HepG2 (cell line): ENCODE data around the gene CTRL. TPM values are rescaled to one million over a fixed set of nuclear protein-coding genes. Genes with fewer than 3 reads are reported as not detected.

Source experiments
- ATAC-seq: fragments of 200-7000 bp; cut with Tn5 transposase; 3 replicates; pipeline ENCODE4 v1.9.1; 2020; ENCODE audit warnings: mild to moderate bottlenecking, moderate library complexity
- BruUV-seq: library from RNA; stranded (reverse); fragments of 400-500 nt; replicated peaks from 2 replicates; lab custom pipeline; 2021; lab: Mats Ljungman, UMichigan
- CTCF ChIA-PET: fragments of 300-600 bp; formaldehyde crosslinking; extraction: SDS; loops from one replicate; lab custom pipeline; 2021; ENCODE audit warnings: low total read pairs, inconsistent platforms, low intra/inter-chr PET ratio; lab: Yijun Ruan, JAX
- POLR2A ChIA-PET: fragments of 350-600 bp; sonication (Branson Sonifier 250); formaldehyde crosslinking; loops from one replicate; lab custom pipeline; 2020; ENCODE audit warnings: antibody characterized with exemption, inconsistent platforms; lab: Yijun Ruan, JAX
- DNase-seq: peaks from one replicate; pipeline ENCODE4 v3.0.0-alpha.2; 2015; ENCODE audit warnings: low spot score
- FAIRE-seq: peaks from 3 replicates; lab custom pipeline; 2011; peaks lifted over from hg19 to GRCh38; lab: Jason Lieb, UNC
- H2AFZ ChIP-seq: one replicate; pipeline ENCODE4 v1.6.1; 2011; ENCODE audit warnings: low read length, inconsistent platforms
- H3K27ac ChIP-seq: fragments of 300-600 bp; 3 replicates; pipeline ENCODE4 v1.8.0; 2011; ENCODE audit warnings: mixed run types, mild to moderate bottlenecking, mixed read lengths, low read length, inconsistent platforms; ENCODE audit not compliant: insufficient read depth; ENCODE audit errors: extremely low read length
- H3K27me3 ChIP-seq, 2 experiments: fragments of 200-600 bp in 1 of 2; 2 replicates in 1 of 2; 3 replicates in 1 of 2; pipeline versions ENCODE4 v1.6.0 to v1.8.0; 2011; ENCODE audit warnings: low read length in 2 of 2, mild to moderate bottlenecking in 2 of 2, moderate library complexity in 2 of 2, inconsistent platforms in 1 of 2; ENCODE audit not compliant: insufficient read depth in 2 of 2, control insufficient read depth in 1 of 2
- H3K36me3 ChIP-seq, 2 experiments: fragments of 200-600 bp in 1 of 2; replicated peaks in 1 of 2; 2 replicates in 1 of 2; 3 replicates in 1 of 2; pipeline versions ENCODE4 v1.5.1 to v1.8.0; 2011; ENCODE audit warnings: low read length in 2 of 2, inconsistent platforms in 1 of 2; ENCODE audit not compliant: insufficient read depth in 2 of 2, control insufficient read depth in 1 of 2
- H3K4me1 ChIP-seq: 2 replicates; pipeline ENCODE4 v1.5.1; 2012; ENCODE audit warnings: low read length, inconsistent platforms; ENCODE audit not compliant: insufficient read depth
- H3K4me2 ChIP-seq: 2 replicates; pipeline ENCODE4 v1.6.0; 2011; ENCODE audit warnings: low read depth, low read length, inconsistent platforms
- H3K4me3 ChIP-seq, 3 experiments: fragments of 200-600 bp in 1 of 3; sonication (generic), shearing (Covaris generic) in 1 of 3; replicated peaks in 1 of 3; 2 replicates each; pipeline ENCODE4 v1.5.1; 2011 to 2016; ENCODE audit warnings: low read length in 3 of 3, inconsistent platforms in 2 of 3, low read depth in 2 of 3, mild to moderate bottlenecking in 2 of 3, control low read depth in 1 of 3, mixed read lengths in 1 of 3; ENCODE audit not compliant: insufficient read depth in 1 of 3
- H3K79me2 ChIP-seq: one replicate; pipeline ENCODE4 v1.6.1; 2011; ENCODE audit warnings: low read length, inconsistent platforms; ENCODE audit not compliant: insufficient read depth
- H3K9ac ChIP-seq: 2 replicates; pipeline ENCODE4 v1.6.0; 2011; ENCODE audit warnings: mild to moderate bottlenecking, low read depth, low read length, inconsistent platforms; ENCODE audit not compliant: insufficient read depth
- H3K9me3 ChIP-seq: 2 replicates; pipeline ENCODE4 v1.5.1; 2012; ENCODE audit warnings: mild to moderate bottlenecking, low read length
- H4K20me1 ChIP-seq: 2 replicates; pipeline ENCODE4 v1.6.0; 2011; ENCODE audit warnings: inconsistent platforms, mild to moderate bottlenecking, low read length, moderate library complexity; ENCODE audit not compliant: insufficient read depth
- CHCHD3 ChIP-seq: sonication (generic); formaldehyde crosslinking; IDR thresholded peaks from 2 replicates; pipeline ENCODE4 v1.8.0; 2022; ENCODE audit warnings: mild to moderate bottlenecking, missing genetic modification reagents, moderate library complexity
- LCORL ChIP-seq, 2 experiments: fragments of 450-650 bp in 1 of 2; sonication (generic) in 1 of 2; formaldehyde crosslinking in 1 of 2; IDR thresholded peaks; 2 replicates each; pipeline versions ENCODE4 v1.5.0 to v1.6.1; 2017 to 2020; ENCODE audit warnings: antibody characterized with exemption in 1 of 2, missing genetic modification reagents in 1 of 2
- PAXIP1 ChIP-seq: sonication (generic); formaldehyde crosslinking; conservative IDR thresholded peaks from 2 replicates; pipeline ENCODE4 v1.4.0; 2020; ENCODE audit warnings: mild to moderate bottlenecking, missing genetic modification reagents, moderate library complexity
- PHF8 ChIP-seq: sonication (generic); formaldehyde crosslinking; IDR thresholded peaks from 2 replicates; pipeline ENCODE4 v1.5.0; 2020; ENCODE audit warnings: missing genetic modification reagents
- RFX5 ChIP-seq: IDR thresholded peaks from 2 replicates; pipeline ENCODE4 v1.6.1; 2011; ENCODE audit warnings: low read depth, low read length, improper control_type of control experiment
- TEAD2 ChIP-seq: sonication (generic); formaldehyde crosslinking; IDR thresholded peaks from 2 replicates; pipeline ENCODE4 v1.9.0; 2021; ENCODE audit warnings: missing genetic modification reagents
- WIZ ChIP-seq: sonication (generic); formaldehyde crosslinking; IDR thresholded peaks from 2 replicates; pipeline ENCODE4 v1.5.1; 2020; ENCODE audit warnings: mild to moderate bottlenecking, missing genetic modification reagents
- ZBTB33 ChIP-seq: sonication (generic); formaldehyde crosslinking; IDR thresholded peaks from 2 replicates; pipeline ENCODE4 v1.4.0; 2020; ENCODE audit warnings: missing genetic modification reagents
- ZNF362 ChIP-seq: sonication (generic); formaldehyde crosslinking; IDR thresholded peaks from 2 replicates; pipeline ENCODE4 v1.4.0; 2020; ENCODE audit warnings: missing genetic modification reagents, mild to moderate bottlenecking, borderline replicate concordance
- ZNF598 ChIP-seq: sonication (generic); formaldehyde crosslinking; IDR thresholded peaks from 2 replicates; pipeline ENCODE4 v1.5.1; 2020; ENCODE audit warnings: mild to moderate bottlenecking, missing genetic modification reagents, borderline replicate concordance
- ZNF605 ChIP-seq: sonication (generic); formaldehyde crosslinking; IDR thresholded peaks from 2 replicates; pipeline ENCODE4 v1.8.0; 2022; ENCODE audit warnings: mild to moderate bottlenecking, missing genetic modification reagents
- ZNF615 ChIP-seq: sonication (generic); formaldehyde crosslinking; IDR thresholded peaks from 2 replicates; pipeline ENCODE4 v1.5.0; 2020; ENCODE audit warnings: mild to moderate bottlenecking, missing genetic modification reagents, borderline replicate concordance
- ZSCAN21 ChIP-seq: sonication (generic); formaldehyde crosslinking; IDR thresholded peaks from 2 replicates; pipeline ENCODE4 v1.8.0; 2022; ENCODE audit warnings: mild to moderate bottlenecking, missing genetic modification reagents, moderate library complexity, borderline replicate concordance
- WGBS: methylation state at CpG from one replicate; pipeline ENCODE4 v1.1.6; 2017; ENCODE audit warnings: low lambda C conversion rate; 5-methylcytosine and 5-hydroxymethylcytosine counted together
- in situ Hi-C: cut with HindIII; loops from 2 replicates; pipeline ENCODE4 v1.10.0; 2017; ENCODE audit warnings: low pct_unique_long_range_greater_than_20kb; ENCODE audit not compliant: extremely low pct_ligation_motif_present
- intact Hi-C: fragments of 100-400 bp; cut with micrococcal nuclease; formaldehyde crosslinking; loops from one replicate; pipeline ENCODE4 v1.10.0; 2022; ENCODE audit not compliant: unreplicated experiment
- polyA plus RNA-seq, 8 experiments: library from polyadenylated mRNA; depleted of rRNA in 3 of 8; stranded (reverse) in 7 of 8; unstranded in 1 of 8; fragments of >200 nt; fragmentation: Illumina TruSeq in 4 of 8; extraction: Trizol in 4 of 8; gene quantifications; 2 replicates each; pipeline versions ENCODE4 v1.2.1 to v1.2.3, GENCODE V29; 2011 to 2016; ENCODE audit warnings: low read depth in 4 of 8, missing spikeins in 1 of 8, mixed read lengths in 1 of 8; ENCODE audit not compliant: insufficient read depth in 1 of 8
- total RNA-seq, 5 experiments: library from RNA; depleted of rRNA; stranded (reverse); fragments of >200 nt; fragmentation: Illumina TruSeq; extraction: Trizol; gene quantifications; 2 replicates each; pipeline ENCODE4 v1.2.3, GENCODE V29; 2016; ENCODE audit warnings: low read depth in 1 of 5

The CTRL gene
- total and polyA plus RNA-seq, 2 of the 13 experiments (the other 11 are each of a cell fraction or from before 2014, with no cell fraction given), result 1.9 to 2.7 TPM

- no peak for TF ChIP-seq ZBTB33 (CRISPR knock-in tag)
- no peak for TF ChIP-seq ZNF362
- TF ChIP-seq, all 625 proteins: peak for 99
These were observed 35.0 kb upstream of the CTRL start (continued) for GRCh38 chr16:67966549-67967182.

- FAIRE-seq (peak; percentile 72), ATAC-seq (peak; percentile 11), DNase-seq (peak; percentile 39)
- Histone ChIP-seq H2AFZ (no peak overlapping the region), H3K4me2 (peak overlapping the region; percentile 92), H3K4me3 (peak overlapping the region; percentile 89 to 91 (median 90)), H3K79me2 (peaks cover 68% of the 10 kb centered on the region), H3K9ac (peak overlapping the region; percentile 97), H3K4me1 (peaks cover 58% of the 10 kb centered on the region), H3K9me3 (no peaks in the 10 kb centered on the region), H3K27ac (peak overlapping the region; percentile 75), H3K27me3 (no peaks in the 10 kb centered on the region; a peak in 1 of 5 replicates), H4K20me1 (peaks cover 16% of the 10 kb centered on the region), H3K36me3 (peaks cover 20 to 27% of the 10 kb centered on the region in 2 experiments)
- CTCF ChIA-PET, result no interaction called here
- WGBS, result 29% methylated on average over 10 of the region's 11 CpGs
- intact Hi-C loops, result no loop called here
- in situ Hi-C loops, result no loop called here
- POLR2A ChIA-PET, result interaction anchor here (0.5 to 12.9 kb wide), 25 partner anchors 9 to 404 kb away, joined by 3 to 226 read pairs (median 5); partner anchors contain the start of genes CTCF, CTRL, DDX28 and DPEP2
- BruUV-seq, result TSS peak; percentile 64
- no peak for TF ChIP-seq RFX5
- peak; percentile 48; the same call in 1 of the 2 replicates for TF ChIP-seq PHF8 (CRISPR knock-in tag)
- no peak for TF ChIP-seq TEAD2 (CRISPR knock-in tag)
- TF ChIP-seq ZNF598 (CRISPR knock-in tag), result no peak
- peak; percentile 85; the same call in 1 of the 2 replicates for TF ChIP-seq CHCHD3 (CRISPR knock-in tag)
- 0 out of 2 replicates have a peak, but pooled peaks have one; percentile 25 for TF ChIP-seq ZSCAN21
- 0 out of 2 replicates have a peak, but pooled peaks have one; percentile 12 for TF ChIP-seq WIZ (CRISPR knock-in tag)
- peak; percentile 45 for TF ChIP-seq PAXIP1 (CRISPR knock-in tag)
- peak; percentile 44; the same call in 1 of the 2 replicates for TF ChIP-seq ZNF605 (CRISPR knock-in tag)
- no peak for TF ChIP-seq ZNF615 (CRISPR knock-in tag)
- TF ChIP-seq LCORL (IDR thresholded peaks at IDR 0.05), result no peak
- peak; percentile 69 for TF ChIP-seq LCORL (CRISPR knock-in tag; IDR thresholded peaks at IDR 0.05)
These were observed 34.2 kb upstream of the CTRL start for GRCh38 chr16:67965668-67966548.
